Type B pancreatic cell (in vitro differentiated cells): ENCODE data around the gene KLHL6. TPM values are rescaled to one million over a fixed set of nuclear protein-coding genes. Genes with fewer than 3 reads are reported as not detected.
A peak's percentile ranks its signal among the peaks of the same experiment; 100 is the strongest.
"Not testable (repeated sequence)": the region's sequence is repeated elsewhere in the genome, so short reads cannot be mapped to it uniquely, and the experiment has no call there.

Experiments
- DNase-seq: peaks from one replicate; pipeline ENCODE4 v3.0.0; 2021; ENCODE audit warnings: mixed read lengths; ENCODE audit not compliant: unreplicated experiment; ENCODE audit errors: extremely low spot score
- H3K27ac Mint-ChIP-seq: 2 replicates; pipeline ENCODE4 v1.8.0; 2021; ENCODE audit warnings: mild to moderate bottlenecking, mixed read lengths
- H3K27me3 Mint-ChIP-seq: 2 replicates; pipeline ENCODE4 v1.8.0; 2021; ENCODE audit warnings: mixed read lengths
- H3K36me3 Mint-ChIP-seq: 2 replicates; pipeline ENCODE4 v1.8.0; 2021; ENCODE audit warnings: mixed read lengths
- H3K4me1 Mint-ChIP-seq: one replicate; pipeline ENCODE4 v1.8.0; 2021; ENCODE audit warnings: mixed read lengths; ENCODE audit not compliant: unreplicated experiment
- H3K4me3 Mint-ChIP-seq: 2 replicates; pipeline ENCODE4 v1.8.0; 2021; ENCODE audit warnings: mild to moderate bottlenecking, mixed read lengths
- H3K9me3 Mint-ChIP-seq: 2 replicates; pipeline ENCODE4 v1.8.0; 2021; ENCODE audit warnings: mixed read lengths
- CTCF ChIP-seq: fragments of 200-600 bp; sonication (generic); conservative IDR thresholded peaks from 2 replicates; pipeline ENCODE4 v1.5.0; 2021; ENCODE audit warnings: antibody characterized with exemption, mild to moderate bottlenecking
- total RNA-seq: library from RNA; stranded (reverse); gene quantifications from 2 replicates; pipeline ENCODE4 v1.2.1, GENCODE V29; 2021; ENCODE audit warnings: low replicate concordance

The KLHL6 gene
- total RNA-seq, 1 donor from 2014 or later = not detected

GRCh38 chr3:183526838-183527427 is 28.6 kb downstream of the KLHL6 start:
- no peaks in the 10 kb centered on the region for H3K9me3 Mint-ChIP-seq

GRCh38 chr3:183524476-183524875 is 31.0 kb downstream of the KLHL6 start:
- H3K9me3 Mint-ChIP-seq = no peaks in the 10 kb centered on the region
- H3K36me3 Mint-ChIP-seq = no peaks in the 10 kb centered on the region
- no peak overlapping the region for H3K27ac Mint-ChIP-seq
- H3K27me3 Mint-ChIP-seq = no peaks in the 10 kb centered on the region
- TF ChIP-seq CTCF = no peak
- no peak for DNase-seq
- peaks cover 14% of the 10 kb centered on the region for H3K4me1 Mint-ChIP-seq
- no peak overlapping the region for H3K4me3 Mint-ChIP-seq

More at GRCh38 chr3:183526838-183527427, 28.6 kb downstream of the KLHL6 start:
- no peak for DNase-seq
- no peaks in the 10 kb centered on the region for H3K4me1 Mint-ChIP-seq
- peaks cover 6% of the 10 kb centered on the region for H3K27me3 Mint-ChIP-seq
- H3K36me3 Mint-ChIP-seq = no peaks in the 10 kb centered on the region
- TF ChIP-seq CTCF = no peak
- no peak overlapping the region for H3K4me3 Mint-ChIP-seq
- H3K27ac Mint-ChIP-seq = no peak overlapping the region

- peaks cover 20% of the 10 kb centered on the region for H3K4me1 Mint-ChIP-seq
- DNase-seq, H3K36me3 Mint-ChIP-seq, H3K9me3 Mint-ChIP-seq, H3K4me3 Mint-ChIP-seq: not testable (repeated sequence)
- peak overlapping the region; percentile 30 for H3K27ac Mint-ChIP-seq
- H3K27me3 Mint-ChIP-seq = peaks cover 11% of the 10 kb centered on the region
Measured at GRCh38 chr3:183520741-183521556, 34.6 kb downstream of the KLHL6 start.

- not testable (repeated sequence) for H3K36me3 Mint-ChIP-seq
Measured at GRCh38 chr3:183520295-183520694, 35.2 kb downstream of the KLHL6 start.

GRCh38 chr3:183519891-183520290 is 35.6 kb downstream of the KLHL6 start:
- Mint-ChIP-seq H3K27ac (no peak overlapping the region), H3K9me3 (no peaks in the 10 kb centered on the region)
- no peak for TF ChIP-seq CTCF

More at GRCh38 chr3:183520295-183520694, 35.2 kb downstream of the KLHL6 start:
- not testable (repeated sequence) for H3K4me3 Mint-ChIP-seq, H3K9me3 Mint-ChIP-seq, DNase-seq, H3K27ac Mint-ChIP-seq
- peaks cover 11% of the 10 kb centered on the region for H3K27me3 Mint-ChIP-seq
- peaks cover 20% of the 10 kb centered on the region for H3K4me1 Mint-ChIP-seq

GRCh38 chr3:183518491-183519251 is 36.8 kb downstream of the KLHL6 start:
- Mint-ChIP-seq H3K36me3 (no peaks in the 10 kb centered on the region), H3K27ac (peak overlapping the region; percentile 5), H3K27me3 (peaks cover 11% of the 10 kb centered on the region), H3K9me3 (no peaks in the 10 kb centered on the region), H3K4me3 (no peak overlapping the region), H3K4me1 (peaks cover 20% of the 10 kb centered on the region)
- DNase-seq = no peak
- no peak for TF ChIP-seq CTCF

More at GRCh38 chr3:183519891-183520290, 35.6 kb downstream of the KLHL6 start:
- Mint-ChIP-seq H3K36me3 (no peaks in the 10 kb centered on the region), H3K27me3 (peaks cover 11% of the 10 kb centered on the region), H3K4me3 (no peak overlapping the region), H3K4me1 (peaks cover 20% of the 10 kb centered on the region)
- no peak for DNase-seq
